ENCODE data around the gene WDFY3.
A peak's percentile ranks its signal among the peaks of the same experiment; 100 is the strongest.

Gene WDFY3

GRCh38 chr4:84954982-84955567 is 11.4 kb downstream of the WDFY3 start:
- H3K4me3 ChIP-seq (replicated peaks; ENCODE audit: low read depth, low read length) = no peak overlapping the region
- no peak for TF ChIP-seq CTCF (IDR thresholded peaks at IDR 0.05; ENCODE audit: low read depth, low read length, missing control alignments)
- DNase-seq (ENCODE audit: extremely low read depth, low read depth) = no peak

- H3K4me3 ChIP-seq (replicated peaks; ENCODE audit: low read depth, low read length) = no peak overlapping the region
- no peak for TF ChIP-seq CTCF (IDR thresholded peaks at IDR 0.05; ENCODE audit: low read depth, low read length, missing control alignments)
- no peak for DNase-seq (ENCODE audit: extremely low read depth, low read depth)
These were observed 13.7 kb downstream of the WDFY3 start for GRCh38 chr4:84952776-84953175.

- no peak overlapping the region for H3K4me3 ChIP-seq (replicated peaks; ENCODE audit: low read depth, low read length)
- TF ChIP-seq CTCF (IDR thresholded peaks at IDR 0.05; ENCODE audit: low read depth, low read length, missing control alignments) = no peak
- DNase-seq (ENCODE audit: extremely low read depth, low read depth) = no peak
These were observed 14.5 kb downstream of the WDFY3 start for GRCh38 chr4:84952004-84952403.

- no peak for DNase-seq (ENCODE audit: extremely low read depth, low read depth)
- H3K4me3 ChIP-seq (replicated peaks; ENCODE audit: low read depth, low read length) = no peak overlapping the region
- TF ChIP-seq CTCF (IDR thresholded peaks at IDR 0.05; ENCODE audit: low read depth, low read length, missing control alignments) = no peak
These were observed 18.4 kb downstream of the WDFY3 start for GRCh38 chr4:84948056-84948455.

- TF ChIP-seq CTCF (IDR thresholded peaks at IDR 0.05; ENCODE audit: low read depth, low read length, missing control alignments) = no peak
- H3K4me3 ChIP-seq (replicated peaks; ENCODE audit: low read depth, low read length) = no peak overlapping the region
- DNase-seq (ENCODE audit: extremely low read depth, low read depth) = no peak
These were observed 21.5 kb downstream of the WDFY3 start for GRCh38 chr4:84944947-84945346.

GRCh38 chr4:84940960-84941359 is 25.5 kb downstream of the WDFY3 start:
- TF ChIP-seq CTCF (IDR thresholded peaks at IDR 0.05; ENCODE audit: low read depth, low read length, missing control alignments) = no peak
- DNase-seq (ENCODE audit: extremely low read depth, low read depth) = no peak
- no peak overlapping the region for H3K4me3 ChIP-seq (replicated peaks; ENCODE audit: low read depth, low read length)

GRCh38 chr4:84939113-84939512 is 27.4 kb downstream of the WDFY3 start:
- no peak overlapping the region for H3K4me3 ChIP-seq (replicated peaks; ENCODE audit: low read depth, low read length)
- no peak for TF ChIP-seq CTCF (IDR thresholded peaks at IDR 0.05; ENCODE audit: low read depth, low read length, missing control alignments)
- DNase-seq (ENCODE audit: extremely low read depth, low read depth) = peak; percentile 24

All from HFF-Myc (cell line).